Activated CD4-positive, alpha-beta T cell treated with anti-CD3 and anti-CD28 coated beads, Interleukin-2, amount 50 U/mL, for 4 hours (primary cell): ENCODE measurements around the gene RAB44.
"Not testable (repeated sequence)": the region's sequence is repeated elsewhere in the genome, so short reads cannot be mapped to it uniquely, and the experiment has no call there.

Source experiments
- DNase-seq, 2 experiments: peaks; one replicate each; pipeline ENCODE4 v3.0.0-alpha.2; 2020

Gene RAB44

GRCh38 chr6:36716476-36717093 lies 19.0 kb downstream of the RAB44 start:
- DNase-seq = no peak

- no peak for DNase-seq
Observed at GRCh38 chr6:36717231-36717825, 19.7 kb downstream of the RAB44 start.

GRCh38 chr6:36717871-36718540 lies 20.4 kb downstream of the RAB44 start:
- no peak for DNase-seq

GRCh38 chr6:36718560-36718959 lies 20.9 kb downstream of the RAB44 start:
- DNase-seq = no peak

- no peak for DNase-seq
Observed at GRCh38 chr6:36719126-36719525, 21.5 kb downstream of the RAB44 start.

- DNase-seq = no peak
Observed at GRCh38 chr6:36720251-36721141, 22.9 kb downstream of the RAB44 start.

- no peak for DNase-seq
Observed at GRCh38 chr6:36721369-36722140, 23.9 kb downstream of the RAB44 start.

GRCh38 chr6:36722365-36722764 lies 24.7 kb downstream of the RAB44 start:
- DNase-seq = no peak

GRCh38 chr6:36722879-36723278 lies 25.3 kb downstream of the RAB44 start:
- no peak for DNase-seq

GRCh38 chr6:36723992-36724391 lies 26.4 kb downstream of the RAB44 start:
- not testable (repeated sequence) for DNase-seq

GRCh38 chr6:36724514-36725390 lies 27.1 kb downstream of the RAB44 start:
- peak; percentile 31 to 38 for DNase-seq

GRCh38 chr6:36725581-36725980 lies 28.0 kb downstream of the RAB44 start:
- no peak for DNase-seq

- DNase-seq = no peak
Observed at GRCh38 chr6:36727505-36728021, 29.9 kb downstream of the RAB44 start.

- DNase-seq = no peak
Observed at GRCh38 chr6:36728289-36729160, 30.9 kb downstream of the RAB44 start.

- no peak for DNase-seq
Observed at GRCh38 chr6:36729161-36729524, 31.5 kb downstream of the RAB44 start.

GRCh38 chr6:36730424-36731380 lies 33.1 kb downstream of the RAB44 start:
- DNase-seq = no peak

- DNase-seq = no peak
Observed at GRCh38 chr6:36731622-36732310, 34.1 kb downstream of the RAB44 start.

GRCh38 chr6:36733300-36733699 lies 35.7 kb downstream of the RAB44 start:
- DNase-seq = no peak
